PC-9 (cell line): ENCODE results near the gene ETNK2. TPM values are rescaled to one million over a fixed set of nuclear protein-coding genes. Genes with fewer than 3 reads are reported as not detected.

Experiments used
- BruUV-seq: library from RNA; stranded (reverse); fragments of 400-500 nt; replicated peaks from 2 replicates; lab custom pipeline; 2021; lab: Mats Ljungman, UMichigan
- CTCF ChIA-PET: fragments of 300-600 bp; sonication (Branson Sonifier 250); formaldehyde crosslinking; loops from one replicate; lab custom pipeline; 2022; ENCODE audit warnings: antibody characterized with exemption; lab: Charles Lee
- POLR2A ChIA-PET: fragments of 300-600 bp; sonication (Branson Sonifier 250); formaldehyde crosslinking; loops from one replicate; lab custom pipeline; 2022; ENCODE audit warnings: antibody characterized with exemption; ENCODE audit not compliant: unreplicated experiment; lab: Charles Lee
- DNase-seq, 2 experiments: peaks; one replicate each; pipeline versions ENCODE4 v3.0.0 to v3.0.0-alpha.2; 2015 to 2022; ENCODE audit warnings: mixed read lengths in 1 of 2
- H2AFZ ChIP-seq: fragments of 200-600 bp; sonication (generic); 2 replicates; pipeline ENCODE4 v1.8.1; 2017; ENCODE audit warnings: antibody characterized with exemption
- H3F3A ChIP-seq: fragments of 200-600 bp; sonication (generic); 2 replicates; pipeline ENCODE4 v1.8.1; 2017; ENCODE audit warnings: antibody characterized with exemption, mild to moderate bottlenecking, low read depth; ENCODE audit not compliant: insufficient read depth
- H3K27ac ChIP-seq: fragments of 200-600 bp; sonication (generic); 2 replicates; pipeline ENCODE4 v1.6.1; 2016; ENCODE audit warnings: mixed run types
- H3K27me3 ChIP-seq: fragments of 200-600 bp; sonication (generic); 2 replicates; pipeline ENCODE4 v1.6.1; 2016; ENCODE audit warnings: low read depth, mixed run types; ENCODE audit not compliant: insufficient read depth
- H3K36me3 ChIP-seq: fragments of 200-600 bp; sonication (generic); 2 replicates; pipeline ENCODE4 v1.6.1; 2016; ENCODE audit warnings: low read depth, mixed run types
- H3K4me1 ChIP-seq: fragments of 200-600 bp; sonication (generic); replicated peaks from 2 replicates; pipeline ENCODE4 v1.6.1; 2016; ENCODE audit warnings: mixed run types; ENCODE audit not compliant: insufficient read depth
- H3K4me2 ChIP-seq: fragments of 200-600 bp; sonication (generic); 2 replicates; pipeline ENCODE4 v1.6.1; 2017; ENCODE audit warnings: mixed run types
- H3K4me3 ChIP-seq: fragments of 200-600 bp; sonication (generic); 2 replicates; pipeline ENCODE4 v1.6.1; 2016; ENCODE audit warnings: mixed run types
- H3K79me2 ChIP-seq: fragments of 200-600 bp; sonication (generic); 2 replicates; pipeline ENCODE4 v1.6.1; 2017; ENCODE audit warnings: low read depth, mixed run types
- H3K9me2 ChIP-seq: fragments of 200-600 bp; sonication (generic); 2 replicates; pipeline ENCODE4 v1.8.1; 2017; ENCODE audit warnings: mild to moderate bottlenecking; ENCODE audit not compliant: insufficient read depth
- H3K9me3 ChIP-seq: fragments of 200-600 bp; sonication (generic); 2 replicates; pipeline ENCODE4 v1.8.1; 2016; ENCODE audit warnings: low read depth; ENCODE audit not compliant: insufficient read depth
- H4K20me1 ChIP-seq: fragments of 200-600 bp; sonication (generic); 2 replicates; pipeline ENCODE4 v1.8.1; 2017; ENCODE audit not compliant: insufficient read depth
- CTCF ChIP-seq: fragments of 200-600 bp; sonication (generic); conservative IDR thresholded peaks from 2 replicates; pipeline ENCODE4 v1.6.1; 2017; ENCODE audit warnings: mixed run types, antibody characterized with exemption, mild to moderate bottlenecking, moderate library complexity
- EZH2 ChIP-seq: fragments of 200-600 bp; sonication (generic); IDR thresholded peaks from 2 replicates; pipeline ENCODE4 v1.8.0; 2017; ENCODE audit warnings: antibody characterized with exemption, low read depth
- intact Hi-C: fragments of 100-400 bp; cut with micrococcal nuclease; formaldehyde crosslinking; loops from one replicate; pipeline ENCODE4 v1.10.0; 2022; ENCODE audit not compliant: unreplicated experiment
- total RNA-seq: library from RNA; stranded (reverse); gene quantifications from 2 replicates; pipeline ENCODE4 v1.2.3, GENCODE V29; 2021

ETNK2 gene
- total RNA-seq, 1 experiment from 2014 or later, result 16.3 TPM

- H3K4me3 ChIP-seq, result no peak overlapping the region
- POLR2A ChIA-PET, result no interaction called here
- intact Hi-C loops, result loop anchor here (10.0 kb wide), 1 partner anchor 238 kb away; no protein-coding TSS in a partner anchor
- no peak overlapping the region for H3K27ac ChIP-seq
- CTCF ChIA-PET, result interaction anchor here (0.5 to 0.7 kb wide), 2 partner anchors 77 to 128 kb away, joined by 3 read pairs; partner anchors contain the start of gene GOLT1A
- peaks cover 21% of the 10 kb centered on the region for H3F3A ChIP-seq
- no peaks in the 10 kb centered on the region for H3K27me3 ChIP-seq
- H3K9me3 ChIP-seq, result no peaks in the 10 kb centered on the region
- no peak for DNase-seq
- H4K20me1 ChIP-seq, result no peaks in the 10 kb centered on the region
- TF ChIP-seq CTCF (no peak), EZH2 (no peak)
- peaks cover 30% of the 10 kb centered on the region for H3K4me1 ChIP-seq
- peaks cover 14% of the 10 kb centered on the region; the same call in 1 of the 2 replicates for H3K36me3 ChIP-seq
- H3K4me2 ChIP-seq, result no peak overlapping the region
- peaks cover 7% of the 10 kb centered on the region; the same call in 1 of the 2 replicates for H3K79me2 ChIP-seq
- H3K9me2 ChIP-seq, result no peaks in the 10 kb centered on the region
- BruUV-seq, result no TSS peak
- no peak overlapping the region for H2AFZ ChIP-seq
These were observed 15.0 kb downstream of the ETNK2 start for GRCh38 chr1:204136814-204137213.

GRCh38 chr1:204134103-204134502, 17.7 kb downstream of the ETNK2 start:
- POLR2A ChIA-PET, result no interaction called here
- CTCF ChIA-PET, result no interaction called here
- BruUV-seq, result no TSS peak

DNA sequence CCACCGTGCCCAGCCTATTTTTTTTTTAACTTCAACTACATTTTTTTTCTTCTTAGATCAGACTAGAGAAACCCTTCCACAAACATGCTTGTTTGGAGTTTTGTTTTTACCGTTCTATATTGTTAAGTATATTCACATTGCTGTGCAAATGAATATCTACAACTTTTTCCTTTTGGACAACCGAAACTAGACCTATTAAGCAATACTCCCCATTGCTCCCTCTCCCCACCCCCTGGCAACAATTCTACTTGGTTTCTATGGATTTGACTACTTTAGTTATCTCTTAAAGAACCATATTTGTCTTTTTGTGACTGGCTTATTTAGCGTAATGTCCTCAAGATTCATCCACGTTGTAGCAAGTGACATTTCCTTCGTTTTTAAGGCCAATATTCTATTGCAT, 19.1 kb downstream of the ETNK2 start:
- Histone ChIP-seq H3K4me3 (no peak overlapping the region), H4K20me1 (no peaks in the 10 kb centered on the region), H3K4me1 (peaks cover 71% of the 10 kb centered on the region), H3K79me2 (peaks cover 10% of the 10 kb centered on the region; the same call in 1 of the 2 replicates), H3K36me3 (peaks cover 19% of the 10 kb centered on the region; the same call in 1 of the 2 replicates), H3F3A (peaks cover 62% of the 10 kb centered on the region), H3K4me2 (peak overlapping the region; percentile 59), H3K9me2 (no peaks in the 10 kb centered on the region), H3K27ac (peak overlapping the region; percentile 80), H3K9me3 (no peaks in the 10 kb centered on the region), H3K27me3 (no peaks in the 10 kb centered on the region), H2AFZ (no peak overlapping the region)
- intact Hi-C loops, result loop anchor here (10.0 kb wide), 1 partner anchor 242 kb away; no protein-coding TSS in a partner anchor
- BruUV-seq, result no TSS peak
- POLR2A ChIA-PET, result interaction anchor here (0.7 kb wide), 1 partner anchor 164 kb away, joined by 3 read pairs; no protein-coding TSS in a partner anchor
- DNase-seq, result no peak
- CTCF ChIA-PET, result interaction anchor here (0.7 to 1.7 kb wide), 3 partner anchors 30 to 675 kb away, joined by 3 to 8 read pairs (median 3); partner anchors contain the start of gene GOLT1A
- TF ChIP-seq EZH2, result no peak
- TF ChIP-seq CTCF, result no peak

More at GRCh38 chr1:204134103-204134502, 17.7 kb downstream of the ETNK2 start:
- Histone ChIP-seq H2AFZ (no peak overlapping the region), H3K4me3 (no peak overlapping the region), H3K36me3 (peaks cover 14% of the 10 kb centered on the region; the same call in 1 of the 2 replicates), H3K4me2 (no peak overlapping the region), H4K20me1 (no peaks in the 10 kb centered on the region), H3K27ac (no peak overlapping the region), H3K9me2 (no peaks in the 10 kb centered on the region), H3K4me1 (peaks cover 57% of the 10 kb centered on the region), H3F3A (peaks cover 48% of the 10 kb centered on the region), H3K79me2 (peaks cover 7% of the 10 kb centered on the region; the same call in 1 of the 2 replicates), H3K9me3 (no peaks in the 10 kb centered on the region), H3K27me3 (no peaks in the 10 kb centered on the region)
- no peak for DNase-seq
- intact Hi-C loops, result loop anchor here (10.0 kb wide), 1 partner anchor 241 kb away; no protein-coding TSS in a partner anchor
- TF ChIP-seq CTCF (no peak), EZH2 (no peak)
